Erythroblast (primary cell): ENCODE results near the gene HELB.
A peak's percentile ranks its signal among the peaks of the same experiment; 100 is the strongest.

ENCODE experiments used
- DNase-seq, 2 experiments: peaks; one replicate each; lab custom pipeline; 2025; lab: John Stamatoyannopoulos, UW
- GATA1 ChIP-seq: IDR thresholded peaks from 2 replicates; pipeline ENCODE4 v1.6.1; 2011; ENCODE audit warnings: low read depth, mild to moderate bottlenecking, control low read depth, low read length, moderate library complexity
- POLR2A ChIP-seq: IDR thresholded peaks from 2 replicates; pipeline ENCODE4 v1.6.1; 2011; ENCODE audit warnings: mild to moderate bottlenecking, low read length

The HELB gene

DNA sequence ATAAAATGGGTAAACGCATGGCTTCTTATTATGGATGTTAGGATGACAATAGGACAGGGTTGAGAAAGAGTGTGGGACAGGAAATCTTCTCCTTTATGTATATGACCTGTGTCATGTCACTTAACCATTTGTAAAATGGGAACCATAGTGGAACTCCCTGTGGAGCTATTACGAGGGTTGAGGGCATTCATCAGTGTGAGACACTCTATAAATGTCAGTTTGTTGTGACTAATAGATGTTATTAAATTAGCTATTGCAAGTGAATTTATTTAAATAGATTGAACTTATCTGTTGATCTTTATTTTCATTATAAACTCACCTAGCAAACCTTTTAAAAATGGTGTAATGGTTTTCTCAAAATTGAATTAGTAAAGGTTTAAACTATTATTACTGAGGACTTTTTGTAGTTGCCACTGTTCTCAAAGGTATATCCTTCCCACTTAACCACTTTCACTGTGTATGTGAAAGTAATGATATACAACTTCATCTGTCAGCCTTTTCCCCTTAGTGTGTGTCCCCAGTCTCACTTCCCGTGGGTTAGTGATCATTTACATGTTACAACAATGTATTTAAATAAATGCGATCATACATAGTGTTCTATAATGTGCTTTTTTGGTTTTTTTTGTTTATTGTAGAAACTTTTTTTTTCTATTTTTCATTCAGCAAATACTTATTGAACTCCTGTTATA is 17.1 kb downstream of the HELB start:
- TF ChIP-seq POLR2A: no peak
- DNase-seq: no peak

DNA sequence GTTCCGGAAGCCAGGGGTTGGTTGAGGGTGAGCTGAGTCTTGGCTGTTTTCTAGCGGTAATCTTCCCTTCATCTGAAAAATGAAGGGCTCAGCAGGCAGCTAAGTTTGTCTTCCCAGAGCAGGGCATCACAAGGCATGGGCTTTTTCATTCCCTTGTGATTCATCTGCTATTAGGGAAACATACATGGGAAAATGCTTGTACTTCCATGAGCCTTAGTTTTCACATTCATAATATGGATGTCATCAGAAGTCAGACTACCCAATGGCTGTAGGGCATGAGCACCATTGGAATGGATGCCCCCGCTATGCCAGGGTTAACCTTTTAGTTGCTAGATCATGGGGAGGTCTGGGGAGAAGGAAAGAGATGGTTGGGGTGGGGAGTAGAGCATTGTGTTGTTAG is 18.7 kb downstream of the HELB start:
- TF ChIP-seq POLR2A (no peak), GATA1 (no peak)
- DNase-seq: no peak

DNA sequence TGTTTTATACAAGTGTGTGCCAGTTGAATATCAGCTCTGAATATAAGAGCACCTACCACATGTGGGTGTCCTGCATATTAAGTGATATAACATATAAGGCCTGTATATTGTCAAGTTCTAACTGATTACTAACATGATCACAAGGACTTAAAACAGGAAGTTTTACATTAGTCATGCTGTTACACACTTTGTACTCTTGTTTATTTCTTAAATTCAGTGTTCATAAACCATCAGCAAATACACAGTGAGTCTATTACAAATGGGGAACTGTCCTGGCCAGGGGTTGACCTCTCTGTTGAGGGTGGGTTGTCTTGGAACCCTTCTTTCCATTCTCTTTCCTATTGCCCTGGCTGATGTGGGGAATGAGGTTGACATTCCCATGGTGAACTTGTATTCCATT is 19.1 kb downstream of the HELB start:
- no peak for DNase-seq
- TF ChIP-seq POLR2A (no peak), GATA1 (no peak)

DNA sequence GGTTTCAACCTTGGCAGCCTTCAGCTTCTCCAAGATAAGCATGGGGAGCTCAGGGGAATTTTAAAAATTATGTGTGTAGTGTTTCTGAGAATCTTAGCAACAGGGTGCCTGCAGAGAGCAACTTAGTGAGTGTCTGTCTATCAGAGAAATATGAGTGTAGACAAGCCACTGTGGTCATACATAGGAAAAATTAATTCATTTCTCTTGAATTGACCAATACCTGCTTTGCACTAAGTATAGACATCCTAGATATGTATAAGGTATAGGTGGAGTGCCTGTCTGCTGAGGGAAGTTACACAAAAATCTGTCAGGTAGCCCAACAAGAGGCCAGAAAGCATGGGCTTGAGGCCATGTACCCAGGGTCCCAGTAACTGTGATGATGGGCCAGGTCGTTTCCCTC is 20.7 kb downstream of the HELB start:
- TF ChIP-seq GATA1: no peak
- TF ChIP-seq POLR2A: no peak
- no peak for DNase-seq

DNA sequence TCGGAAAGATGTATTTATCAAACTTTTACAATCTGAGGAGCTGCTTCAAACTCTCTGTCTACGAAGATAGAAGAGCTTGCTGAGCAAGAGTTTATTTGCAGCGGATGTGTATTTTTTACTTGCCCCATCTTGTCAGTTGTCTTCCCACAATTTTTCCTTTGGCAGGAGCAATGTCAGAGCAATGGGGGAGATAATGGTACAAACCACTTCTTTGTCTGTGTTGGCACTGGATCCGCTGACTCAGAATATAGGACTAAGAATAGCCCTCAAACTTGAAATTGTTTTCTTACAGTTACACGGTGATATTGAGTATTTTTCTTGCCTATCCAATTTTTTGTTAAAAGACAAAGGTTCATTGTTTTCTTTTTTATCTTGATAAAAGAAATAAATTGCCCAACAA is 27.6 kb downstream of the HELB start:
- no peak for DNase-seq
- TF ChIP-seq POLR2A (no peak), GATA1 (no peak)

DNA sequence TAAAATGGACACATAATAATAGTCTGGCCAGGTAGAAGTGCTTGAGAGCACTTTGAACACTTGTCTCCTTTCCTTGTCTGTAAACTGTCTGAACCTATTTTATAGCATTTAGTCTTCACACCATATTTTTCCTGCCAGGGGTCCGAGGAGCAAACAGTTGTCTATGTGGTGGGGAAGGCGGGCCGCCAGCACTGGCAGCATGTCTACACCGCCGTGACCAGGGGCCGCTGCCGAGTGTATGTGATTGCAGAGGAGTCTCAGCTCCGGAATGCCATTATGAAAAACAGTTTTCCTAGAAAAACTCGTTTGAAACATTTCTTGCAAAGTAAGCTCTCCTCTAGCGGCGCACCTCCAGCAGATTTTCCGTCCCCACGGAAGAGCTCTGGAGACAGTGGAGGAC is 28.7 kb downstream of the HELB start:
- no peak for DNase-seq
- TF ChIP-seq GATA1 (no peak), POLR2A (no peak)

DNA sequence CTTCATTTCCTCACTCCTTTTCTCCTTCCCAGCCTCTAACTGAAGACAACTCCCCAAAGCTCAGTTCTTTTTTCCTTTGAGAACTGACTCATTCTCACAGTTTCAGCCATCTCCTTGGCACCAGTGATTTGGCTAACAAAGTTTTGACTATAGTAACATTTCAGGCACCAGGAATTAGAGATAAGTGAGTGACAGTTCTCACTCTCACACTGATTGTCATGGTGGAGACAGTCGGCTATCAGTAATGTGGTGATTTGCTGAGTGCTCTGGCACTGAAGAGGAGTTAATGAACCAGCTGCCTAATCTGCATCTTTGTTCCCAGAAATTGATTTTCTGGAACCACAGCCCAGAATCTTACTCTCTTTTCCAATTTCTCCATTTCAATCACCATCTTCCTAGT is 29.5 kb downstream of the HELB start:
- no peak for DNase-seq

DNA sequence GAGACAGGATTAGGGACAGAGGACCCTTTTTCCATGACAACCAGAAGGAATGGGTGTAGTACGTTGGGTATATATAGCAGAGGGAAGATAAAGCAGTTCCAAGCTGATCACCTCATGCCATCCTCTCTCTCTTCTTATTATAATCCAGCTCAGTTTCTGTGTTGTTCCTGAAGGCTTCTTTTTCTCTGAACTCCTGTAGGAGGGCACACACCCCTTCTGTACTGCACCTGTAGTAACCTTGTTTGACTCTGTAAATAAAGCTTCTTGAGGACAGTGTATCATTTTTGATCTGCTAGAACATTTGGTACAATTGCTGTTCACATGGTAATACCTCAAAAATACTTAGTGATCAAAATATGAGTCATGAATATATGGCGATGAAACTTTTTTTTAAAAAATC is 33.5 kb downstream of the HELB start:
- DNase-seq: no peak
- no peak for TF ChIP-seq GATA1
- no peak for TF ChIP-seq POLR2A

More for the DNA sequence above, 29.5 kb downstream of the HELB start:
- TF ChIP-seq POLR2A (no peak), GATA1 (no peak)

DNA sequence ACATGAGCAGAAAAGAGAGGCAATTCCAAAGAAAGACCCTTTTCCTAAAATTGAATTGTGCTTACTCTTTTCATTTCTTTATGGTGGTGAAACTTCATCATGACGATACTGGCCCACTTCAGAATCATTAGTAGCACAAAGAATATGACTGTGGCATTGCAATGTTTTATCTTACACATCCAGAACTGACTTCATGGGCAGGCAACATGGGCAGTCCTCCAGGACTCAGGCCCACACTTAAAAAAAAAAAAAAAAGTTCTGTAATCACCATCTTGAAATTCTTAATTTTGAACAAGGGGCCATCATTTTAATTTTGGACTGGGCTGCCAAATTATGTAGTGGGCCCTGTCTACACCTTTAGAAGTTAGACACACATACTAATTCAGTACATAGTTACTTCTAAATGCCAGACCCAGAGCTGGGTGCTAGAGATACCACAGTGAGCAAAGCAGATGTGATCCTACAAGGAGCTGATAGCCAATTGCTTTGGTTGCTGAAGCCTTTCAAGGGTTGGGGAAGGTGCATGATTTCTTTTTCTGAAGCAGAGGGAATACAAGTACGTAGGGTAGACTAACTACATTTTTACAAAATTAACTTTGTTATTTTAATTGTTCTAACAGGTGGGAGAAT is 35.2 kb downstream of the HELB start:
- TF ChIP-seq POLR2A: no peak
- no peak for TF ChIP-seq GATA1
- peak; percentile 86 to 93 for DNase-seq

DNA sequence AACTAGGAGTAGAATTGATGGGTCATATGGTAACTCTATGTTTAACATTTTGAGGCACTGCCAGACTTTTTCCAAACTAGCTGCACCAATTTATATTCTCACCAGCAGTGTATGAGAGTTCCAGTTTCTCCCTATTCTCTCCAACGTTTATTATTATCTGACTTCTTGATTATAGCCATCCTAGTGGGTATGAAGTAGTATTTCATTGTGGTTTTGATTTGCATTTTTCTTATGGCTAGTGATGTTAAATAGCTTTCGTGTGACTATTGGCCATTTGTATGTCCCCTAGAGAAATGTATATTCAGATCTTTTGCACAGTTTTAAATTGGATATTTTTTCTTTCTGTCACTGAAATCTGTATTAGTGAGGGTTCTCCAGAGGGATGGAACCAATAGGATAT is 37.8 kb downstream of the HELB start:
- TF ChIP-seq GATA1 (no peak), POLR2A (no peak)
- DNase-seq: no peak

DNA sequence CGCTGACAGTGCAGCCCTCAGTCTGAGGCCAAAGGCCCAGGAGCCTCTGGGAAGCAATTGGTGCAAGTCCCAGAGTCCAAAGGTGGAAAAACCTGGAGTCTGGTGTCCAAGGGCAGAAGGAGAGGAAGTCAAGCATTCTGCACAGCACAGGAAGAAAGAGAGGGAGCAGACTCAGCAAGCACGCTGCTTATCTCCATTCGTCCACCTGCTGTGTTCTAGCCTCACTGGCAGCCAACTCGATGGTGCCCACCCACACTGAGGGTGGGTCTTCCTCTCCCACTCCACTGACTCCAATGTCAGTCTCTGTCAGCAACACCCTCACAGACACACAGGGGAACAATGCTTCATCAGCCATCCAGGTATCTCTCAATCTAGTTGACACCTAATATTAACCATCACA is 38.8 kb downstream of the HELB start:
- TF ChIP-seq GATA1 (no peak), POLR2A (no peak)
- peak; percentile 57 to 80 for DNase-seq

DNA sequence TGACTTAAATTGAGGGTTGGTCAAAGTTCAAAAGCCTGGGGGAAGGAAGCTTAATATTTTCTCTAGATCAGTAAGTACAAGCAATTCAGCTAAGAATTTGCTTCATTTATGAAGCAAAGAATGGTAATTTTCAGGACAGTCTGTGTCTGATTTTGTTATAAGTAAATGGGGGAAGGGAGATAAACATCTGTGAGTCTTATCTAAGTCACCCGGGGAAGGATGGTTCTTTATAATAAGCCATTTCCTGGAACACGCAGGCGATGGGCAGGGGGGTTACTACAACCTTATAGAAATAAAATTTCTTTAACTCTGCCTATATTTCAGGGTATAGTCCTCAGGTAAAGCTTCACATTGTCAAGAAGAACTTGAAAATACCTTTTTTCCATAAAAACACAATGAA is 42.9 kb downstream of the HELB start:
- peak; percentile 43 to 79 for DNase-seq
- TF ChIP-seq GATA1 (no peak), POLR2A (no peak)

DNA sequence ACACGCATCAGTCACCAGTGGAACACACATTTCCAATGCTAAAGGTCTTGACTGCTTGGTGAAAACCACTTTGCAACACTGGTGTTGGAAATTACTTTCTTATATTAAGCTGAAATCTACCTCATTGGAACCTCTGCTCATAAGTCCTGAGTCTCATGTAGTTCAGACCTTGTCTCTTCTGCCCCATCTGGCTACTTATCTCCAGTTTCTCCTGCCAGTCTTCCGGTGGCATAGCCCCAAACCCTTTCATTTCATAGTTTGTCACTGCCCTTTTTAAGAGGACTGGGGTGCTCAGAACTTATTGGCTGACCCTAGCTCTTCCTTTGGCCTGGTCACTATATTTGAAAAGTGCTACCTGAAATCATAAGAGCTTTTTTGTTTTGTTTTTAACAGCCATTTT is 43.7 kb downstream of the HELB start:
- TF ChIP-seq POLR2A (no peak), GATA1 (no peak)
- DNase-seq: peak; percentile 52 to 81

DNA sequence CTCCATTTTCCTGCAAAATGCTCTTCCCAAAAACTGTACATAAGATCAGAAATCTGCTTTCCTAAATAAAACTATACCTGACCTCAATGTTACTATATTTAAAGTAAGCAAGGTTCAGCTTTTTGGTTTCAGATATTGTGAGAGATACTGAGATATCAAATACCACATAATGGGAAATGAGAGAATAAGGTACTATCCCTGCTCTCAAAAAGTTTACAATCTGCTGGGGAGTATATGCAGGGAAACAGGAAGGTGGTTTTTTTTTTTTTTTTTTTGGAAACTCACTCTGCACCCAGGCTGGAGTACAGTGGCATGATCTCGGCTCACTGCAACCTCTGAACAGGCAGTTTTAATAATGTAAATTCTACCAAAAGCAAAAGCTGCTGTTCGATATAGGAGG is 49.0 kb downstream of the HELB start:
- DNase-seq: no peak

DNA sequence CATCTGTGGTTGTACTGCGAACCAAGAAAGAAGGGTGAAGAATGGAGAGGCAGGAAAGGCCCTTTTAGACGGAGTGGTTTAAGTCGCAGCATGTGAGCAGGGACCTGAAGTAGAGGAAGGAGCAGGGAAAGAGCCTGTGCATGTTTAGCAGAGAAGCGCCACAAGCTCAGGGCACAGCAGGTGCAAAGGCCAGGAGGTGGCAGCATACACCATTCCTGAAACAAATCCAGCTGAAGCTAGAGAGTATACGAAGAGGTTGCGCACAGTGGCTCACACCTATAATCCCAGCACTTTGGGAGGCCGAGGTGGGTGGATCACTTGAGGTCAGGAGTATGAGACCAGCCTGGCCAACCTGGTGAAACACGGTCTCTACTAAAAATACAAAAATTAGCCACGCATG is 49.9 kb downstream of the HELB start:
- TF ChIP-seq POLR2A: no peak
- no peak for TF ChIP-seq GATA1
- DNase-seq: peak; percentile 32 to 35

More for the DNA sequence above, 49.0 kb downstream of the HELB start:
- TF ChIP-seq GATA1 (no peak), POLR2A (no peak)

DNA sequence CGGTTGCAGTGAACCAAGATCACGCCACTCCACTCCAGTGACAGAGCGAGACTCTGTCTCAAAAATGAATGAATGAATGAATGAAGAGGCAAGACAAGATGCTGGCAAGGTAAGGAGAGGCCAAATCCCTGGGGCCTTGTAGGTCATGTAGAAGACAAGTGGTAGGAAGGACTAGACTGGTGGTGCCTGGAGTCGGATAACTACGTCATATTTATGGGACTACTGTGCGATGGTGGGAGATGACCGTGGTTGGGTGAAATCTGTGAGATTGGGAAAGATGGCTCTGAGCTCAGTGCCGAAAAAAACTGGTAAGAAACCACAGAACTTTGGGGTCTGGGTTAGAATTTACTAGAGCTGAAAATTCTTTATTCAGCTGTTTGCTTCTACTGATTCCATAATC is 50.6 kb downstream of the HELB start:
- TF ChIP-seq GATA1 (no peak), POLR2A (no peak)
- DNase-seq: no peak
